22Rv1 (cell line): Measurements from ENCODE around the gene DENND1A.

Source experiments
- H3K27ac ChIP-seq: fragments of 450-650 bp; 2 replicates; pipeline ENCODE4 v1.5.1; 2017
- ZFX ChIP-seq: fragments of 450-650 bp; IDR thresholded peaks from 2 replicates; pipeline ENCODE4 v1.6.1; 2017; ENCODE audit warnings: antibody characterized with exemption, borderline replicate concordance
- TF ChIP-seq, protein P1 (sequence below): fragments of 450-650 bp; IDR thresholded peaks from 2 replicates; pipeline ENCODE4 v1.5.1; 2017; ENCODE audit warnings: mild to moderate bottlenecking

Gene DENND1A

DNA sequence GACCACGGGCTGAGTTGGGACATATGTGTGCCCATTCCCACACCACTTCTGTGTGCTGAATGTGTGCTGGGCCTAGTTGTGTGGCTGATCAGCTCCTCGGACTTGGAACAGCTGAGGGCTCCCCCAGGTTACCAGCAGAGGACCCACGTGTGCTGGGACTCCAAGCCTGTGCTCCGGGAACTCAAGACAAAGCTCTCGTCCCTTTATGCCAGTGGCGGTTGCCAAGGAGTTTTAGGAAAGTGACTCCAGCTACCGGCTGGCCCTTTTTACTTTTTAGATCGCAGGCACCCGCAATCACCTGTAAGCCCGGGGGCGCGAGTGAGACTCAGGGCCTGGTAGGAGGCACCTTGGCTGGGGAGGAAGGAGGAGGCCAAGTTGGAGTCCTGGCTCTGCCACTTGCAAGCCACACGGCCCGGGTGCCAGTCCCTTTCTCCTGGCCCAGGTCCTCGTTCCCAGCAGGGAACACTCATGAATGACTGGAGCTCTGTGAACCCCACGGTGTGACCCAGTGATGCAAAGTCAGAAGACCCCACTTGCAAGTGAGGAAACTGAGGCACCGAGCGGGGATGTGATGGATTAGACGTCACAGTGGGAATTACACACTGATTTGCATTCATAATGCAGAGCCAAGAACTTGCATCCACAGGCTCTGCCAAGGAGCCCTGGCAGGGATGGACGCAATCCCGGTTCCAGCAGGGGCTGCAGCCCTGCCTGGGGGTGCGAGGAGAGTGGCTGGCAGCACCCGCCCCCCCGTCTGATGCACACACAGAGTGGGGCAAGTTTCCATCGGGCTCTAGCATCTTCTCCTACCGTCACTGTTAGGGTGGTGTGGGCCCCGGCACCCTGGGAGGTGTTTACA, 547.0 kb downstream of the DENND1A start:
- H3K27ac ChIP-seq = no peak overlapping the region
- TF ChIP-seq, protein P1, sequence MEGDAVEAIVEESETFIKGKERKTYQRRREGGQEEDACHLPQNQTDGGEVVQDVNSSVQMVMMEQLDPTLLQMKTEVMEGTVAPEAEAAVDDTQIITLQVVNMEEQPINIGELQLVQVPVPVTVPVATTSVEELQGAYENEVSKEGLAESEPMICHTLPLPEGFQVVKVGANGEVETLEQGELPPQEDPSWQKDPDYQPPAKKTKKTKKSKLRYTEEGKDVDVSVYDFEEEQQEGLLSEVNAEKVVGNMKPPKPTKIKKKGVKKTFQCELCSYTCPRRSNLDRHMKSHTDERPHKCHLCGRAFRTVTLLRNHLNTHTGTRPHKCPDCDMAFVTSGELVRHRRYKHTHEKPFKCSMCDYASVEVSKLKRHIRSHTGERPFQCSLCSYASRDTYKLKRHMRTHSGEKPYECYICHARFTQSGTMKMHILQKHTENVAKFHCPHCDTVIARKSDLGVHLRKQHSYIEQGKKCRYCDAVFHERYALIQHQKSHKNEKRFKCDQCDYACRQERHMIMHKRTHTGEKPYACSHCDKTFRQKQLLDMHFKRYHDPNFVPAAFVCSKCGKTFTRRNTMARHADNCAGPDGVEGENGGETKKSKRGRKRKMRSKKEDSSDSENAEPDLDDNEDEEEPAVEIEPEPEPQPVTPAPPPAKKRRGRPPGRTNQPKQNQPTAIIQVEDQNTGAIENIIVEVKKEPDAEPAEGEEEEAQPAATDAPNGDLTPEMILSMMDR = no peak
- no peak for TF ChIP-seq ZFX

DNA sequence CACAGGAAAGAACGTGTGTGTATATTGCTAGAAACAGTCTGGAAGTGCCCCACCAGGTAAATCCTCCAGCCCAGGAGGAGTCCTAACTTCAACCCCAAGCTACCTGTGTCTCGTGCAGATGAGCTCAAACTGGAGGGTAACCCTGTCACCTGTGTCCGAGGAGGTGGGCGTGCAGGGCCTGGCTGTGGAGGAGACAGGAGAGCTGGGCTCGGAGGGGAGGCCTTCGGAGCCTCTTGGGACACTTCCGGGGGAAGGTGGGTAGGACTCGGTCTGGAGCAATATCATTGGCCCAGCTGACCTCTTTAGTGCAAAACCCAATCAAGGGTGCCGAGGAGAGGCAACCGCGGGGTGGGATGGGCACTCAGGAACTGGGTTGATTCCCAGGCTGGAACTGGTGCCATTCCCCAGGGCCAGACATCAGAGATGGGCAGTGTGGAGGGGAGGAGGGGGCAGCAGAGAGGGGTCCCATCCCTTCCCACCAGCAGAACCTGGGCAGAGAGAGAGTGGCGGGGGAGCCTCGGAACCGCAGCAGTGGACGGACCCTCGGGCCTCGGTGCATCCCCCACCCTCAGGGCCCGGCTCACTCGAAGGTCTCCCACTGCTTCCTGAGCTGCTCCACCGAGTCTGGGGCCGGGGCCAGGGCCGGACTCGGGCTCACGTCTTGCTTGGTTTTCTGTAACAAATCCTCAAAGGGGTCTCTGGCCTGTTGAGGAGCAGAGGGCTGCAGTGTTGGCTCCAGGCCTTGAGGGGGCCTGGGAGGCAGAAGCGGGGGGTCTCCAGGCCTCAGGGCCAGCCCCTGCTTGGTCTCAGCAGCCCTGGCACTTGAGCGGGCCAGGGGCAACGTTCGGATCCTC, 548.8 kb downstream of the DENND1A start:
- no peak overlapping the region for H3K27ac ChIP-seq
- no peak for TF ChIP-seq ZFX
- TF ChIP-seq, protein P1 = no peak

DNA sequence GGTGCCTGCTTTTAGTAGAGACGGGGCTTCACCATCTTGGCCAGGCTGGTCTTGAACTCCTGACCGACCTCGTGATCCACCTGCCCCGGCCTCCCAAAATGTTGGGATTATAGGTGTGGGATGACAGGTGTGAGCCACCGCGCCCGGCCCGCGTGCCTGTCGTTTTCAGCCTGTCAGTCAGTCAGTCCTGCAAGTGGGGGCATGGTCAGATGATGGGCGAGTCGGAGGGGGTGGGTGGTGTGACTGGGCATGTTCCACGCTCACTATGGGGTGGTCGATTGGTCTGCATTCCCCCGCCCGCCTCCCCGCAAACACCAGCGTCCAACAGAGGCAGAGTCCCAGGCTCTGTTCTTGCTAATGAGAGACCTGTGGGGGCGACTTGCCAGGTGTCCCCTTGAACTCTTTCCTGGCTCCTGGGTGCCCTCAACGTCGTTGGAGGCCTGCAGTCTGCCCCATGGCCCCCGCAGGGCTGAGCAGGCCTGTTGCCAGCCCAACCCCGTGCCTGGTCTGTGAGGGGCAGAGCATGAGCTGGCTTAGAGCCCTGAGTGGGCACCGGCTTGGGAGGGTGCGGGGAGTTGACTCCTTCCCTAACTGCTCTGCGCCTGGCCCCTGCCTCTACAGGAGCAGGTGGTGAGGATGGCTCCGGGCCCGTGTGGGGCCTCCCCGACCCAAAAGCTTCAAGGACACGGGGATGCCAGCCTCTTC, 550.8 kb downstream of the DENND1A start:
- TF ChIP-seq, protein P1 = no peak
- TF ChIP-seq ZFX = no peak
- H3K27ac ChIP-seq = no peak overlapping the region

DNA sequence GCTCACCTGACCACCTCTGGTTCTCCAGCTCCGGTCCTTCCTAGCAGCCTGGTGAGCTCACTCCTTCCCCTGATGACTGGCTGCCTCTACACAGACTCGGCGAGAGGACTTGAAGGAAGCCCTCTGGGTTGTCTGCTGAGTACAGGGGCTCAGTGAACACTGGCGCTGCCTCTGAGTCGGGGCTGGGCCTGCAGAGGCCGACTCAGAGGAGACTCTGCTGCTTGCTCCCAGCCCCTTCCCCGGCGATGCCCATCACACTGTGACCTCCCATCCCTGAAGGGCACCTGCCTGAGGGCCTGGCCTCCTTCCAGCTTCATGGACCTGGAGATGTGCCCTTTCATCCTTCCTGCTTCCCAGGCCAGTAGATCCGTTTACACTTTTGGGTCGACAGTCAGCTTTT, 551.9 kb downstream of the DENND1A start:
- no peak overlapping the region for H3K27ac ChIP-seq
- TF ChIP-seq, protein P1 = no peak
- no peak for TF ChIP-seq ZFX

DNA sequence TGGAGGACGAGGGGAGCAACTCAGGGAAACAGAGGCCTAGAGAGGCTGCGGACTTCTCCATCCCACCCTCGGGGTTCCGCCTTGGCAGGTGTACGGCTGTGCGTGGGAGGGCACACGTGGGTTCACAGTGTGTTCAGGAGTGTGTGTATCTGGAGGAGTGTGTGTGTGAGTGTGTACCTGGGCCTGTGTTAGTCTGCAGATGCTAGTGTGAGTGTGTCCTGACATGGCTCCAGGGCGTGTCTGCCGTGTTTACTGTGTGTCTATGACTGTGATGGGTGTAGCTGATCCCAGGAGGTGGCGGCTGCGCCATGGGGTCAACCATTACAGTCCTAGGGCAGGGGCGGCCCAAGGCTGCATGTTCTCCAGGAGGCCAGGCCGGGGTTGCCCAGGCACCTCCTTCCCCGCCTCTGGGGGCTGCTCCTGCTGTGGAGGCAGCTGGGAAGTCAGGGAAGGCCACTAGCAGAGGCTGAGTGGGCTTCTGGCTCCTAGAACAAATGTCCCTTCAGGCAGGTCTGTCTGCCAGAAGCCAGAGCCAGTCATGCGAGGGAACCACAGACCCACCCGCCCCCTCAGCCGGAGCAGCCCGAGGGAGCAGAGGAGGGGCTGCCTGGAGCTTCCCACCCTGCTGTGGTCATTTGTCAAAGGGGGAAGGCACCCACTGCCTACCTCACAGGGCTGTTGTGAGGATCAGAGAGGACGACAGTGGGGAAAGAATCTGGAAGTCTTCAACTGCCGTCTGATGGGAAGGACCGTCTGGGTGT, 552.5 kb downstream of the DENND1A start:
- H3K27ac ChIP-seq = no peak overlapping the region
- no peak for TF ChIP-seq ZFX
- TF ChIP-seq, protein P1 = no peak

DNA sequence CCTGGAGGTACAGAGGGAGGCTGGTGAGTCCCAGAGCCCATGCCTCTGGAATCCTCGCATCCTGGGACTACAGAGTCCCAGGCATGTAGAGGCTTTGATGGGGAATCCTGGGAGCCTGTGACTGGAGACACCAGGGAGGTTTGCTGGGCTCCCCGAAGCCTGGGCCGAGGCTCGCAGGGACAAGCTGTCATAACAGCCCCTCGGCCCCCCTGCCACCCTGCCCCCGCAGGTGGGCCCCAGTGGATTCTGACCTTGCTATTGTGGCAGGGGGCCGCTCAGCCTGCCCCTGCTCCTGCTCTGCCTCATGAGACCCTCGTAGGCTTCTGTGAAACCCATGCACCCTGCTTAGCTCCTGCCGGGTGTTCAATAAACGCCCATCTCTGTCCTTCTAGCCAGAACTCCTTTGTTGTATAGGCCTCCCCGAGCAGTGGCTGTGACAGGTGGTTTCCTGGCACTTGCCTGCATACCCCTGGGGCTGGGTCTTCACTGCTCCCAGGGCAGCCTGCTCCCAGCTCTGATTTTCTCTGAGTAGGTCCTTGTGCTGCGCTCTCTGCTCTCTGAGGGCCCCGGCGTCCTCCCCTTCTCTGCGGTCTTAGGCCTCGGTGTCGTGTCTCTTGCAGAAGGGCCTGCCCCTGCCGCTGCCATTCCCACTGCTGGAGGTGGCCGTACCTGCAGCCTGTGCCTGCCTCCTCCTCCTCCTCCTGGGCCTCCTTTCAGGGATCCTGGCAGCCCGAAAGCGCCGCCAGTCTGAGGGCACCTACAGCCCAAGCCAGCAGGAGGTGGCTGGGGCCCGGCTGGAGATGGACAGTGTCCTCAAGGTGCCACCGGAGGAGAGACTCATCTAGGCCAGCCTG, 553.5 kb downstream of the DENND1A start:
- no peak for TF ChIP-seq ZFX
- TF ChIP-seq, protein P1 = no peak
- no peak overlapping the region for H3K27ac ChIP-seq
